Lower leg skin (tissue), 3 donors: Measurements from ENCODE around the gene SBK3.

ENCODE experiments used
- POLR2A ChIP-seq, 2 donors: fragments of 450-650 bp; IDR thresholded peaks; one replicate each; pipeline ENCODE4 v1.6.1; 2016 to 2017; ENCODE audit warnings: antibody characterized with exemption in 2 of 2, mild to moderate bottlenecking in 1 of 2, moderate library complexity in 1 of 2
- TF ChIP-seq, protein P1 (sequence below), 3 donors: fragments of 450-650 bp; IDR thresholded peaks; one replicate each; pipeline ENCODE4 v1.5.1; 2016; ENCODE audit warnings: antibody characterized with exemption in 3 of 3, mild to moderate bottlenecking in 3 of 3, moderate library complexity in 2 of 3

DNA sequence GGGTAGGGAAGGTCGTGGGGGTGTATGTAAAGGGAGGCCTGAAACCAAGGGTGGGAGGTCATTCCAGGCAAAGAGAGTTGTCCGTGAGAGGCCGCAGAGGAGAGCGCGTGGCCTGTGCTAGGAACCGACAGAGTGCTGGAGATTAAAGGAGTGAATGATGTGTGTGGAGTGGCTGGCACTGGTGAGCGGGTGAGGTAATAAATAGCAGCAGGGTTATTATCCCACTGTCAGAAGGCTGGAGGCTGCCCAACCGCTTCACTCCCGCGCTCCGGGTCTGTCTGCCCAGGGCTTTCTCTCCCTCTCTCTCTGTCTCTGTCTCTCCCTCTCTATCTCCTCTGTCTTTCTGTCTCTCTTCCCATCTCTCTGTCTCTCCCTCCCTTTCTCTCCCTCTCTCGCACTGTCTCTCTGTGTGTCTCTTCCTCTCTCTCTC lies 17.9 kb upstream of the SBK3 start:
- TF ChIP-seq POLR2A (IDR thresholded peaks at IDR 0.05) = no peak
- TF ChIP-seq, protein P1, sequence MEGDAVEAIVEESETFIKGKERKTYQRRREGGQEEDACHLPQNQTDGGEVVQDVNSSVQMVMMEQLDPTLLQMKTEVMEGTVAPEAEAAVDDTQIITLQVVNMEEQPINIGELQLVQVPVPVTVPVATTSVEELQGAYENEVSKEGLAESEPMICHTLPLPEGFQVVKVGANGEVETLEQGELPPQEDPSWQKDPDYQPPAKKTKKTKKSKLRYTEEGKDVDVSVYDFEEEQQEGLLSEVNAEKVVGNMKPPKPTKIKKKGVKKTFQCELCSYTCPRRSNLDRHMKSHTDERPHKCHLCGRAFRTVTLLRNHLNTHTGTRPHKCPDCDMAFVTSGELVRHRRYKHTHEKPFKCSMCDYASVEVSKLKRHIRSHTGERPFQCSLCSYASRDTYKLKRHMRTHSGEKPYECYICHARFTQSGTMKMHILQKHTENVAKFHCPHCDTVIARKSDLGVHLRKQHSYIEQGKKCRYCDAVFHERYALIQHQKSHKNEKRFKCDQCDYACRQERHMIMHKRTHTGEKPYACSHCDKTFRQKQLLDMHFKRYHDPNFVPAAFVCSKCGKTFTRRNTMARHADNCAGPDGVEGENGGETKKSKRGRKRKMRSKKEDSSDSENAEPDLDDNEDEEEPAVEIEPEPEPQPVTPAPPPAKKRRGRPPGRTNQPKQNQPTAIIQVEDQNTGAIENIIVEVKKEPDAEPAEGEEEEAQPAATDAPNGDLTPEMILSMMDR (IDR thresholded peaks at IDR 0.05) = no peak
